GM12864 (cell line): ENCODE data around the gene ATP5PD.

ENCODE experiments used
- DNase-seq: peaks from one replicate; pipeline ENCODE4 v3.0.0-alpha.2; 2011; ENCODE audit warnings: low read depth
- H3K4me3 ChIP-seq: 2 replicates; pipeline ENCODE4 v1.5.1; 2011; ENCODE audit warnings: mild to moderate bottlenecking, low read depth, low read length, control low read depth
- CTCF ChIP-seq: IDR thresholded peaks from 2 replicates; pipeline ENCODE4 v1.5.1; 2011; ENCODE audit warnings: low read depth, mild to moderate bottlenecking, moderate library complexity, low read length, control low read depth, inconsistent platforms; ENCODE audit errors: missing control alignments

Gene ATP5PD

DNA sequence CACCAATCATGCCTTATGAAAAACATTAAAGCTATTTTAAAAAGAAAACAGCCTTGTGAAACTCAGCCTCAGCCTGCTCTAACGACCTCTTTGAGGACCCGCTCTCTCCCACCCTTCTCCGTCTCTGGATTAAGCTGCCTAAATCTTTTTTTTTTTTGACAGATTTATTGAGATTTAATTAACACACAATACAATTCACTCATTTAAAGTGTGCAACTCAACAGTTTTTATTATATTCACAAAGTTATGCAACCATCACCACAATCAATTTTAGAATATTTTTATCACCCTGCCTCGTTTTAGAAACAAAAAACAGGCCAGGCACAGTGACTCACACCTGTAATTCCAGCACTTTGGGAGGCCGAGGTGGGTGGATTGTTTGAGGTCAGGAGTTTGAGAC is 50.9 kb downstream of the ATP5PD start:
- H3K4me3 ChIP-seq: no peak overlapping the region
- DNase-seq: no peak
- no peak for TF ChIP-seq CTCF

GRCh38 chr17:74994440-74994839 is 52.3 kb downstream of the ATP5PD start:
- H3K4me3 ChIP-seq: no peak overlapping the region
- DNase-seq: no peak
- no peak for TF ChIP-seq CTCF

DNA sequence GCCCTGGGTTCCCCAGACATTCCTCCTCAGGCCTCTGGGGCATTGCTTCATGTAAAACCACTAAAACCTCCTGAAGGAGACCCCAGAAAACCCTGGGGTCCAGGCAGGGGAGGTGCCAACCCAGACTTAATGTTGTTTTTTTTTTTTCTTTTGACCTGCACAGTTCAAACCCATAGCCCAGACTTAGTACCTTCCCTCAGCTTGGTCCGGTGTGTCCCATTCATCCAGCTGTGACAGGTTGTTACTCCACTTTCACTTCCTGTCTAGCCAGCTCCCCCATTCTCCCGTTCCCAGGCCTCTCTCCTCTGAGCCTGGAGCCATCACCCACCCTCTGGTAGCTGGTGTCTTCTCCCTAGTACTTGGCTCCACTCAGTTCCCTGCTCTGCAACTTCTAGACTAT is 54.5 kb downstream of the ATP5PD start:
- no peak for TF ChIP-seq CTCF
- no peak for DNase-seq
- no peak overlapping the region for H3K4me3 ChIP-seq

GRCh38 chr17:74990581-74991105 is 56.1 kb downstream of the ATP5PD start:
- no peak overlapping the region for H3K4me3 ChIP-seq
- no peak for TF ChIP-seq CTCF
- DNase-seq: no peak
